ENCODE results near the gene NECTIN1. TPM values are rescaled to one million over a fixed set of nuclear protein-coding genes. Genes with fewer than 3 reads are reported as not detected.

Gene NECTIN1
- total and polyA plus RNA-seq, 2 of the 4 experiments (the other 2 are of a cell fraction), result 2.3 to 4.2 TPM

GRCh38 chr11:119706029-119706428 is 23.0 kb downstream of the NECTIN1 start:
- Histone ChIP-seq H3K9me3 (ENCODE audit: control insufficient read depth, insufficient read depth, low read length) (no peaks in the 10 kb centered on the region), H3K14ac (replicated peaks; ENCODE audit: low read depth, low read length) (no peak overlapping the region), H4K20me1 (ENCODE audit: insufficient read depth, low read length) (no peaks in the 10 kb centered on the region), H4K5ac (ENCODE audit: low read depth, low read length) (no peak overlapping the region), H3K56ac (ENCODE audit: extremely low read depth, insufficient read depth, low read length) (no peak overlapping the region), H3K4me3 (ENCODE audit: insufficient read depth, low read depth, low read length) (no peak overlapping the region), H2AK9ac (replicated peaks; ENCODE audit: low read depth, low read length, poor library complexity) (no peak overlapping the region), H4K91ac (ENCODE audit: insufficient read depth, low read depth, low read length) (no peak overlapping the region), H2BK120ac (ENCODE audit: low read depth, low read length) (no peak overlapping the region), H2BK15ac (ENCODE audit: low read depth, low read length) (no peak overlapping the region), H4K8ac (ENCODE audit: low read depth in 2 of 2, low read length in 2 of 2) (no peak overlapping the region), H3K36me3 (ENCODE audit: control insufficient read depth, insufficient read depth, low read length) (no peaks in the 10 kb centered on the region), H3K4me2 (ENCODE audit: low read depth, low read length) (no peak overlapping the region), H3K23ac (ENCODE audit: low read depth, low read length) (no peak overlapping the region), H3K4me1 (ENCODE audit: control insufficient read depth, insufficient read depth, low read length) (no peaks in the 10 kb centered on the region), H2BK5ac (ENCODE audit: low read depth, low read length, poor library complexity, severe bottlenecking) (no peak overlapping the region), H3K79me1 (ENCODE audit: low read depth in 1 of 2, low read length in 2 of 2) (no peaks in the 10 kb centered on the region), H2BK20ac (ENCODE audit: low read depth, low read length) (no peak overlapping the region), H3K27me3 (ENCODE audit: control insufficient read depth, insufficient read depth, low read length) (no peaks in the 10 kb centered on the region), H2AK5ac (ENCODE audit: low read depth, low read length) (no peak overlapping the region), H3K9ac (ENCODE audit: low read depth, low read length) (no peak overlapping the region), H3K27ac (ENCODE audit: insufficient read depth, low read length) (no peak overlapping the region), H3K18ac (ENCODE audit: low read depth, low read length) (no peak overlapping the region), H3K4ac (ENCODE audit: low read depth, low read length) (no peak overlapping the region), H3K9me1 (ENCODE audit: insufficient read depth, low read length) (no peaks in the 10 kb centered on the region; the same call in 1 of the 2 replicates), H2AFZ (replicated peaks; ENCODE audit: low read length, poor library complexity) (no peak overlapping the region)
- intact Hi-C loops (cut with micrococcal nuclease) (loop anchor here (10.0 kb wide), 1 partner anchor 1109 kb away; no protein-coding TSS in a partner anchor), in situ Hi-C loops (cut with MboI; ENCODE audit: low sequenced_read_pairs) (no loop called here), dilution Hi-C loops (cut with HindIII; ENCODE audit: low sequenced_read_pairs, unreplicated experiment) (no loop called here)
- POLR2A ChIA-PET (ENCODE audit: unreplicated experiment), result no interaction called here
- BruUV-seq (replicated peaks), result no TSS peak
- CTCF ChIA-PET, result interaction anchor here (1.0 kb wide), 1 partner anchor 23 kb away, joined by 4 read pairs; the partner anchor contains the start of gene NECTIN1
- no CpG with 5 or more reads among the region's 7 CpGs for WGBS, 2 experiments (ENCODE audit: extremely low coverage in 2 of 2, insufficient read length in 1 of 2)
- ATAC-seq (ENCODE audit: low read depth) (no peak), DNase-seq (no peak)
- TF ChIP-seq SMC3 (IDR thresholded peaks at IDR 0.05; ENCODE audit: low read depth, low read length) (no peak), BHLHE40 (IDR thresholded peaks at IDR 0.05; ENCODE audit: low read depth, low read length) (no peak), POLR2A (IDR thresholded peaks at IDR 0.05; ENCODE audit: low read depth, low read length) (no peak), MAZ (IDR thresholded peaks at IDR 0.05; ENCODE audit: borderline replicate concordance, low read depth, low read length) (no peak), FOS (IDR thresholded peaks at IDR 0.05; ENCODE audit: low read depth, low read length) (no peak), MAFK (IDR thresholded peaks at IDR 0.05; ENCODE audit: low read depth, low read length) (no peak), CHD1 (IDR thresholded peaks at IDR 0.05; ENCODE audit: low read depth, low read length) (no peak), NFE2L2 (IDR thresholded peaks at IDR 0.05; ENCODE audit: low read depth, low read length) (no peak), MXI1 (IDR thresholded peaks at IDR 0.05; ENCODE audit: borderline replicate concordance, low read depth, low read length) (no peak), ELK1 (IDR thresholded peaks at IDR 0.05; ENCODE audit: borderline replicate concordance, low read depth, low read length) (no peak), CEBPB (IDR thresholded peaks at IDR 0.05; ENCODE audit: low read depth, low read length) (no peak), RCOR1 (IDR thresholded peaks at IDR 0.05; ENCODE audit: insufficient replicate concordance, low read length) (no peak), RAD21 (IDR thresholded peaks at IDR 0.05; ENCODE audit: low read length) (no peak), USF2 (IDR thresholded peaks at IDR 0.05; ENCODE audit: low read depth, low read length) (no peak), RFX5 (IDR thresholded peaks at IDR 0.05; ENCODE audit: low read depth, low read length) (no peak)
- TF ChIP-seq, protein P1, sequence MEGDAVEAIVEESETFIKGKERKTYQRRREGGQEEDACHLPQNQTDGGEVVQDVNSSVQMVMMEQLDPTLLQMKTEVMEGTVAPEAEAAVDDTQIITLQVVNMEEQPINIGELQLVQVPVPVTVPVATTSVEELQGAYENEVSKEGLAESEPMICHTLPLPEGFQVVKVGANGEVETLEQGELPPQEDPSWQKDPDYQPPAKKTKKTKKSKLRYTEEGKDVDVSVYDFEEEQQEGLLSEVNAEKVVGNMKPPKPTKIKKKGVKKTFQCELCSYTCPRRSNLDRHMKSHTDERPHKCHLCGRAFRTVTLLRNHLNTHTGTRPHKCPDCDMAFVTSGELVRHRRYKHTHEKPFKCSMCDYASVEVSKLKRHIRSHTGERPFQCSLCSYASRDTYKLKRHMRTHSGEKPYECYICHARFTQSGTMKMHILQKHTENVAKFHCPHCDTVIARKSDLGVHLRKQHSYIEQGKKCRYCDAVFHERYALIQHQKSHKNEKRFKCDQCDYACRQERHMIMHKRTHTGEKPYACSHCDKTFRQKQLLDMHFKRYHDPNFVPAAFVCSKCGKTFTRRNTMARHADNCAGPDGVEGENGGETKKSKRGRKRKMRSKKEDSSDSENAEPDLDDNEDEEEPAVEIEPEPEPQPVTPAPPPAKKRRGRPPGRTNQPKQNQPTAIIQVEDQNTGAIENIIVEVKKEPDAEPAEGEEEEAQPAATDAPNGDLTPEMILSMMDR (conservative IDR thresholded peaks at IDR 0.05; ENCODE audit: low read depth, low read length), result no peak

Data from IMR-90 (cell line).